ENCODE results near the gene DCAF8. TPM values are rescaled to one million over a fixed set of nuclear protein-coding genes. Genes with fewer than 3 reads are reported as not detected.
A peak's percentile ranks its signal among the peaks of the same experiment; 100 is the strongest.

Gene DCAF8
- total RNA-seq, 2 donors from 2014 or later, result 185 to 238 TPM

DNA sequence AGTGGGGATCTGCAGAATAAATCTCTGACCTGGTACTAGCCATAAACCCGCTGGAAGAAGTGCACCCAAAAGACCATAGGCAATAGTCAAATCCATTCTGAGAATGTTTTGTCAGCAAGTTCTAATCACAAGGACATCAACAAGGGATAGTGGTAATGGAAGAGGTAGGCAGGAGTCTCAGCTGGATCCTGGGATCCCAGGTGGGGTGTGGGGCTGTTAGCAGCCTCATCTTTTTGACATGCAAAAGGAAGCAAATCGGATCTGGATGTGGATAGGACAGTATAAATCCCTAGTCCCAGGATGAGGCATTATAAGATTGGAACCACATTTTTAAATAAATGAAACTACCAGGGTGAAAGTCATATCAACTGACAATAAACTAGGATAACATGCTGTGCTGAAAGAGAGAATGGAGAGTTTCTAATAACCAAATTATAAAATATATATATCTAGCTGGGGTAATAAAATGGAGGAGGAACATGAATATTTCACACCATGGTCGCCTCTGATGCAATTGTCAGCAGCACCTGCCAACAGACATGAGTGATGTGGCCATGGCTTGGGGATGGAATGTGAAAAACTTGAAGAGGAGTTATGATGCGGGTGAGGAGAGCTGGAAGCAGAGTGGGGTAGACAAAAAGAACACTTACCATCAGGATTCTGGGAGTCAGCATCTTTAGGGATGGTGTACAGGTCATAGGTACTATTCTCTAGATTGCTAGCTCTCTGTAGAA, 46.3 kb upstream of the DCAF8 start:
- TF ChIP-seq, protein P1, sequence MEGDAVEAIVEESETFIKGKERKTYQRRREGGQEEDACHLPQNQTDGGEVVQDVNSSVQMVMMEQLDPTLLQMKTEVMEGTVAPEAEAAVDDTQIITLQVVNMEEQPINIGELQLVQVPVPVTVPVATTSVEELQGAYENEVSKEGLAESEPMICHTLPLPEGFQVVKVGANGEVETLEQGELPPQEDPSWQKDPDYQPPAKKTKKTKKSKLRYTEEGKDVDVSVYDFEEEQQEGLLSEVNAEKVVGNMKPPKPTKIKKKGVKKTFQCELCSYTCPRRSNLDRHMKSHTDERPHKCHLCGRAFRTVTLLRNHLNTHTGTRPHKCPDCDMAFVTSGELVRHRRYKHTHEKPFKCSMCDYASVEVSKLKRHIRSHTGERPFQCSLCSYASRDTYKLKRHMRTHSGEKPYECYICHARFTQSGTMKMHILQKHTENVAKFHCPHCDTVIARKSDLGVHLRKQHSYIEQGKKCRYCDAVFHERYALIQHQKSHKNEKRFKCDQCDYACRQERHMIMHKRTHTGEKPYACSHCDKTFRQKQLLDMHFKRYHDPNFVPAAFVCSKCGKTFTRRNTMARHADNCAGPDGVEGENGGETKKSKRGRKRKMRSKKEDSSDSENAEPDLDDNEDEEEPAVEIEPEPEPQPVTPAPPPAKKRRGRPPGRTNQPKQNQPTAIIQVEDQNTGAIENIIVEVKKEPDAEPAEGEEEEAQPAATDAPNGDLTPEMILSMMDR (conservative IDR thresholded peaks at IDR 0.05), result no peak
- Mint-ChIP-seq H3K4me1 (peaks cover 7% of the 10 kb centered on the region), H3K4me3 (no peak overlapping the region), H3K9me3 (no peaks in the 10 kb centered on the region), H3K27me3 (ENCODE audit: insufficient read depth) (no peaks in the 10 kb centered on the region), H3K36me3 (ENCODE audit: low read depth) (peaks cover 75% of the 10 kb centered on the region), H3K27ac (no peak overlapping the region)
- H3K27me3 ChIP-seq (ENCODE audit: control insufficient read depth, insufficient read depth, low read length, poor library complexity, severe bottlenecking), result no peaks in the 10 kb centered on the region
- no peak overlapping the region for H3K27ac ChIP-seq (ENCODE audit: low read depth, low read length)
- DNase-seq, result no peak
- H3K36me3 ChIP-seq (ENCODE audit: control insufficient read depth, insufficient read depth, low read length), result peaks cover 90% of the 10 kb centered on the region
- no peaks in the 10 kb centered on the region for H3K9me3 ChIP-seq (ENCODE audit: control insufficient read depth, low read length)
- no peaks in the 10 kb centered on the region for H3K4me1 ChIP-seq (ENCODE audit: control insufficient read depth, insufficient read depth, low read length)
- no peak overlapping the region for H3K4me3 ChIP-seq (ENCODE audit: low read length)
- no peak overlapping the region for H3K9ac ChIP-seq (ENCODE audit: extremely low read depth, low read length, poor library complexity, severe bottlenecking)
- WGBS, 2 experiments (ENCODE audit: insufficient coverage in 1 of 2, insufficient read length in 1 of 2), result 84 to 85% methylated on average over 3 to 4 of the region's 4 CpGs

DNA sequence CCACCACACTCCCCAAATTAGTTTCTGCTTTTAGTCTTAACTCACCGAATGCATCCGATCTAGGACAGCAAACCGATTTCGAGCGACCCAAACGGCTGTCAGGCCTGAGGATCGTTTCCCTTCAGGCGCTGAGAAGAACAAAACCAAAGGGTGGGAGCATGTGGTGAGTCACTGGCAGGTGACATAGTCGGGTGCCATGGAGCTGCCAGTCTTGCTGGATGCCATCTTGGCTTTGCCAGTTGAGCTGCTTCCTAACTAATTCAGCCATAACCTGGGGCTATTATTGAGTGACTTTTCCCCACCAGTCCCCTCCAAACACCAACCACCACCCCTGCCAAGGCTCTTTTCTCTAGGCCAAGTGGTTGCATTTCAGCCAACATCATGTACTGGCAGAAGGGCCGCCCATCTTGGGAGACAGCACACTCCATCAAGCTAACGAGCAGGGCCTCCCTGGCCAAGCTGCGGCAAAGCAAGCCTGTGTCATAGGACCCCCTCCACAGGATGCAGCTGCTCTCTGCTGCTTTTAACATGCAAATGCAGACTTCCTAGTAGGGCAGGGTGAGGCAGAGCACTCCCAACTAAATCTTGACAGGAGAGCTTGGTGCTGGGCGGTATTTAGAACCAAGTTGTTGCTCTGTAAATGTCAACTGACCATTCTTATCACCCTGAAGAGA, 44.9 kb upstream of the DCAF8 start:
- H3K27me3 Mint-ChIP-seq (ENCODE audit: insufficient read depth), result no peaks in the 10 kb centered on the region
- no peaks in the 10 kb centered on the region for H3K9me3 Mint-ChIP-seq
- peaks cover 88% of the 10 kb centered on the region for H3K36me3 ChIP-seq (ENCODE audit: control insufficient read depth, insufficient read depth, low read length)
- no peaks in the 10 kb centered on the region for H3K9me3 ChIP-seq (ENCODE audit: control insufficient read depth, low read length)
- peaks cover 7% of the 10 kb centered on the region for H3K4me1 Mint-ChIP-seq
- H3K4me3 Mint-ChIP-seq, result no peak overlapping the region
- H3K4me1 ChIP-seq (ENCODE audit: control insufficient read depth, insufficient read depth, low read length), result no peaks in the 10 kb centered on the region
- peaks cover 70% of the 10 kb centered on the region for H3K36me3 Mint-ChIP-seq (ENCODE audit: low read depth)
- no peaks in the 10 kb centered on the region for H3K27me3 ChIP-seq (ENCODE audit: control insufficient read depth, insufficient read depth, low read length, poor library complexity, severe bottlenecking)
- peak; percentile 78 for DNase-seq
- 85 to 90% methylated on average over 9 to 13 of the region's 13 CpGs for WGBS, 2 experiments (ENCODE audit: insufficient coverage in 1 of 2, insufficient read length in 1 of 2)
- peak overlapping the region; percentile 10 for H3K27ac Mint-ChIP-seq
- TF ChIP-seq, protein P1 (conservative IDR thresholded peaks at IDR 0.05), result no peak
- H3K27ac ChIP-seq (ENCODE audit: low read depth, low read length), result peak overlapping the region; percentile 53
- no peak overlapping the region for H3K4me3 ChIP-seq (ENCODE audit: low read length)
- no peak overlapping the region for H3K9ac ChIP-seq (ENCODE audit: extremely low read depth, low read length, poor library complexity, severe bottlenecking)

DNA sequence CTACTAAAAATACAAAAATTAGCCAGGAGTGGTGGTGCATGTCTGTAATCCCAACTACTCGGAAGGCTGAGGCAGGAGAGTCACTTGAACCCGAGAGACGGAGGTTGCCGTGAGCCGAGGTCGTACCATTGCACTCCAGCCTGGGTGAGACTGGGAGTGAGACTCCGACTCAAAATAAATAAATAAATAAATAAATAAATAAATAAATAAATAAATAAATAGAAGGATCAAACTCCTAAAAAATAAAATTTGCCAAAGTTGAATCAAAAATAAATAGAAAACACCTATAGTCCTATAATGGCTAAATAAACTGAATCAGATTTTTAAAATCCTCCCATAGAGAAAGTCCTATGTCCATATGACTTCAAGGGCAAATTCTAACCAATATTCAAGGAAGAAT, 37.8 kb upstream of the DCAF8 start:
- H3K36me3 Mint-ChIP-seq (ENCODE audit: low read depth), result peaks cover 59% of the 10 kb centered on the region

More for the DNA sequence above, 37.8 kb upstream of the DCAF8 start:
- no peak overlapping the region for H3K4me3 Mint-ChIP-seq
- H3K36me3 ChIP-seq (ENCODE audit: control insufficient read depth, insufficient read depth, low read length), result peaks cover 78% of the 10 kb centered on the region
- H3K9me3 Mint-ChIP-seq, result no peaks in the 10 kb centered on the region
- no peak overlapping the region for H3K27ac Mint-ChIP-seq
- 36 to 82% methylated on average over 2 to 6 of the region's 7 CpGs for WGBS, 2 experiments (ENCODE audit: insufficient coverage in 1 of 2, insufficient read length in 1 of 2)
- H3K27me3 ChIP-seq (ENCODE audit: control insufficient read depth, insufficient read depth, low read length, poor library complexity, severe bottlenecking), result no peaks in the 10 kb centered on the region
- TF ChIP-seq, protein P1 (conservative IDR thresholded peaks at IDR 0.05), result no peak
- no peaks in the 10 kb centered on the region for H3K4me1 ChIP-seq (ENCODE audit: control insufficient read depth, insufficient read depth, low read length)
- no peak overlapping the region for H3K4me3 ChIP-seq (ENCODE audit: low read length)
- H3K9ac ChIP-seq (ENCODE audit: extremely low read depth, low read length, poor library complexity, severe bottlenecking), result no peak overlapping the region
- H3K9me3 ChIP-seq (ENCODE audit: control insufficient read depth, low read length), result no peaks in the 10 kb centered on the region
- H3K4me1 Mint-ChIP-seq, result no peaks in the 10 kb centered on the region
- no peak for DNase-seq
- H3K27me3 Mint-ChIP-seq (ENCODE audit: insufficient read depth), result no peaks in the 10 kb centered on the region
- H3K27ac ChIP-seq (ENCODE audit: low read depth, low read length), result no peak overlapping the region
